Stimulated activated CD4-positive, alpha-beta T cell treated with anti-CD3 and anti-CD28 coated beads, Interleukin-1b, Interleukin-23, amount 100 ng/mL, for 4 hours (primary cell): ENCODE results near the gene STBD1.
"Not testable (repeated sequence)": the region's sequence is repeated elsewhere in the genome, so short reads cannot be mapped to it uniquely, and the experiment has no call there.

Experiments
- DNase-seq, 2 donors: peaks; one replicate each; pipeline ENCODE4 v3.0.0-alpha.2; 2020; ENCODE audit warnings: low read depth in 2 of 2

The STBD1 gene

GRCh38 chr4:76305971-76306881 lies at the start of gene STBD1:
Gene STBD1, plus strand, starts transcription at chr4:76306733. Its CDS starts 37 bp downstream, at chr4:76306770.
- peak in 1 of 2 donors; percentile 25 for DNase-seq

- DNase-seq = no peak
Observed at GRCh38 chr4:76256968-76257367, 49.6 kb upstream of the STBD1 start.

- no peak for DNase-seq
Observed at GRCh38 chr4:76257824-76258223, 48.7 kb upstream of the STBD1 start.

- no peak for DNase-seq
Observed at GRCh38 chr4:76260571-76260970, 46.0 kb upstream of the STBD1 start.

- no peak for DNase-seq
Observed at GRCh38 chr4:76265631-76266218, 40.8 kb upstream of the STBD1 start.

GRCh38 chr4:76266627-76267026 lies 39.9 kb upstream of the STBD1 start:
- DNase-seq = no peak

GRCh38 chr4:76267811-76268210 lies 38.7 kb upstream of the STBD1 start:
- no peak for DNase-seq

- no peak for DNase-seq
Observed at GRCh38 chr4:76270244-76271175, 36.0 kb upstream of the STBD1 start.

- no peak for DNase-seq
Observed at GRCh38 chr4:76271248-76271647, 35.3 kb upstream of the STBD1 start.

- DNase-seq = no peak
Observed at GRCh38 chr4:76272073-76272472, 34.5 kb upstream of the STBD1 start.

GRCh38 chr4:76272582-76272981 lies 34.0 kb upstream of the STBD1 start:
- DNase-seq = no peak

- no peak for DNase-seq
Observed at GRCh38 chr4:76272999-76273398, 33.5 kb upstream of the STBD1 start.

GRCh38 chr4:76275486-76276124 lies 30.9 kb upstream of the STBD1 start:
- DNase-seq = no peak

GRCh38 chr4:76276813-76277212 lies 29.7 kb upstream of the STBD1 start:
- DNase-seq = no peak

- no peak for DNase-seq
Observed at GRCh38 chr4:76277667-76278066, 28.9 kb upstream of the STBD1 start.

GRCh38 chr4:76278583-76278982 lies 27.9 kb upstream of the STBD1 start:
- no peak for DNase-seq

GRCh38 chr4:76279462-76279861 lies 27.1 kb upstream of the STBD1 start:
- peak in 1 of 2 donors; percentile 2 for DNase-seq

GRCh38 chr4:76280488-76281441 lies 25.8 kb upstream of the STBD1 start:
- DNase-seq = no peak

GRCh38 chr4:76281594-76281993 lies 24.9 kb upstream of the STBD1 start:
- DNase-seq = not testable (repeated sequence)

GRCh38 chr4:76282941-76283689 lies 23.4 kb upstream of the STBD1 start:
- DNase-seq = no peak
